SHP77 treated with DMSO at 0.1 percent for 48 hours (cell line): ENCODE measurements around the gene LYPD3.
A peak's percentile ranks its signal among the peaks of the same experiment; 100 is the strongest.
"Not testable (repeated sequence)": the region's sequence is repeated elsewhere in the genome, so short reads cannot be mapped to it uniquely, and the experiment has no call there.

Experiments
- DNase-seq: peaks from one replicate; lab custom pipeline; 2025; lab: John Stamatoyannopoulos, UW

The LYPD3 gene

DNA sequence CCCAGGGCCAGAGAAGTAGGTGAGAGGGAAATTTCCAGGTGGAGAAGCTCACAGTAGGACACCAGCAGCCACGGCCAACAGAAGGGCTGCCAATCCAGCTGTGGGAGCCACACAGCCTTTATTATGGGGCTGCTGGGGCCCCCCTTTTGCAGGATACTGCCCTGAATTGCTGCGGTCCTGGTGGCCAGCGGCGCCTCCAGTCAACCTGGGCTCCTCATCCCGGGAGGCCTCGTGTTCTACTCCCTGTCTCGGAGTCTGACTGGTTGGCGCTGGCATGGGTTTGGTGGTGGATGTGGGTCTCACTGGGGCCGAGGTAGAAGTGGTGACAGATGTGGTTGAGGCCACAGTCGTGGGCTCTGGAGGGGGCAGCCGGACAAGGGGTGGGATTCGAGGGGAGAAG, 4.1 kb downstream of the LYPD3 start:
- no peak for DNase-seq

DNA sequence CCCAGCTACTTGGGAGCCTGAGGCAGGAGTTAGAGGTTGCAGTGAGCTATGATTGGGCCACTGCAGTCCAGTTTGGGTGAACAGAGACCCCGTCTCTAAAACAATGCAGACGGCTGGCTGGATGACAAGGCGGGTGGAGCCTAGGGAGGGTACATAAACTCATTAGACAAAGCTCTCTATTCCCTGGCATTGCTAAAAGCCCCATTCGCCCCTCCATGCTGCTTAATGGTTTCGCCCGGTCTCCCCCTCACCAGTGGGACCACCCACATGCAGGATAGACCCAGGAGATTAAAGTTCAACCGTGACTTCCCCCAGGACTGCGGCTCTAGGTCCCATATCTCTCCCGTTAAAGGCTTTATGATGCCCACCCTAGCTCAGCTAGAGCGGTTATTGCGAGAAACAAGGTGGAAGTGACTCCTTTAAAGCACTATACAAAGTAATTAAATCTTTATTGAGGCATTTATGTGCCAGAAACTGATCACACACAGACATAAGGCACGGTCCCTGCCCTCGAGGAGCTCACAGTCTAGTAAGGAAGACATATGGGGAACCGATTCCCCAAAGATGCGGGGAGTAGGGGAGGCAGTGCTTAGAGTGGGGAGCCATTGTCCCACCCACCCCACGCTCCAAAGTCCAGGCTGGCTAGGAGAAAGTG, 4.9 kb downstream of the LYPD3 start:
- DNase-seq, result no peak

GRCh38 chr19:43457809-43458208, 7.6 kb downstream of the LYPD3 start:
- no peak for DNase-seq

- no peak for DNase-seq
Measured at GRCh38 chr19:43455321-43456113, 9.9 kb downstream of the LYPD3 start.

- DNase-seq, result no peak
Measured at GRCh38 chr19:43454031-43454430, 11.4 kb downstream of the LYPD3 start.

DNA sequence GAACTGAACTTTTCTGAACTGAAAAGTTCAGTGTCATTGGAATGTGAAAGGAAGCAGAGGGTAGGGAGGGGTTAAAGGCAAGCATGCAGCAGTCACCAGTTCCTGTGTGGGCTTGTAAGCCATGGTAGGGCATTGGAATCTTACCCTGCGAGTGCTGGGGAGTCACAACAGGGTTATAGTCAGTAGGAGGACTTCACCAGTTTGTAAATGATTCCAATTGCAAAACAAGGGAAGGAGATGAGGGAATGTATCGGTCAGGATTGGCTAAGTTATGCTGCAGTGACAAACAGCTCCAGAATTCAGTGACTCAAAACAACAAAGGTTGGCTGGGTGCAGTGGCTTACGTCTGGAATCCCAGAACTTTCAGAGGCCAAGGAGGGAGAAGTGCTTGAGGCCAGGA, 12.8 kb downstream of the LYPD3 start:
- DNase-seq, result no peak

- no peak for DNase-seq
Measured at GRCh38 chr19:43450545-43450997, 14.8 kb downstream of the LYPD3 start.

DNA sequence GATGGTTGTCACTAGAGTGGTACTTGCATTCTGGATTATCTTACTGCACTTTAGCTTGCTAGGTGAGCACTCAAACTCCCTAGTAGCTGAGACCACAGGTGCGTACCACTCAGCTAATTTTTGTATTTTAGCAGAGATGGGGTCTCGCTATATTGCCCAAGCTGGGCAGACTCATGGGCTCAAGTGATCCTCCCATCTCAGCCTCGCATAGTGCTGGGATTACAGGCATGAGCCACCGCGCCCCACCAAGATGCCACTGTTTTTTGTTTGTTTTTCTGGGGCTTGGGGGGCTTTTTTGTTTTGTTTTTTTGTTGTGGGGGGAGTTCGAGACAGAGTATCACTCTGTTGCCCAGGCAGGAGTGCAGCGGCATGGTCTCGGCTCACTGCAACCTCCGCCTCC, 17.8 kb downstream of the LYPD3 start:
- DNase-seq, result no peak

- DNase-seq, result peak; percentile 22
Measured at GRCh38 chr19:43446746-43447489, 18.5 kb downstream of the LYPD3 start.

DNA sequence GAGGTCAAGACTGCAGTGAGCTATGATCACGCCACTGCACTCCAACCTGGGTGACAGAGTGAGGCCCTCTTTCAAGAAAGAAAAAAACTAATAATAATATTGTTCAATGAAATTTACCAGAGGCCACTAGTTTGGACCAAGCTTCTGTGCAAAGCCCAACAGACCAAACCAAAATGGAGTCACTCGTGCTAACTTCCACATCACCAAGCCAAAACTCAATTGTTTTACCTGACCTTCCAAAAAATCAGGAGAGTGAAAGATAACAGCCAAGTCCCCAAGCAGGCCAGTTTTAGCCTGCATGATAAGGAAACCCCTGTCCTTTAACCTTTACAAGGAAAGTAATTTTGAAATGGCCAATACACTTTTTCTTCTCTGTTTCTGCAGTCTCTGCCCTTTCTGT, 20.0 kb downstream of the LYPD3 start:
- DNase-seq, result no peak

- DNase-seq, result no peak
Measured at GRCh38 chr19:43444531-43445287, 20.7 kb downstream of the LYPD3 start.

DNA sequence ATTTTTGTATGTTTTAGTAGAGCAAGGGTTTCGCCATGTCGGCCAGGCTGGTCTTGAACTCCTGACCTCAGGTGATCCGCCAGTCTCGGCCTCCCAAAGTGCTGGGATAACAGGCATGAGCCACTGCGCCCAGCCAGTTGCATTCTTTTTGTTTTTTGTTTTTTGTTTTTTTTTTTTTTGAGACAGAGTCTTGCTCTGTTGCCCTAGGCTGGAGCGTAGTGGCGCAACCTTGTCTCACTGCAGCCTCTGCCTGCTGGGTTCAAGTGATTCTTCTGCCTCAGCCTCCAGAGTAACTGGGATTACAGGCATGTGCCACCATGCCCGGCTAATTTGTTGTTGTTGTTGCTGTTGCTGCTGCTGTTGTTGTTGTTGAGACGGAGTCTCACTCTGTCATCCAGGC, 21.3 kb downstream of the LYPD3 start:
- not testable (repeated sequence) for DNase-seq

DNA sequence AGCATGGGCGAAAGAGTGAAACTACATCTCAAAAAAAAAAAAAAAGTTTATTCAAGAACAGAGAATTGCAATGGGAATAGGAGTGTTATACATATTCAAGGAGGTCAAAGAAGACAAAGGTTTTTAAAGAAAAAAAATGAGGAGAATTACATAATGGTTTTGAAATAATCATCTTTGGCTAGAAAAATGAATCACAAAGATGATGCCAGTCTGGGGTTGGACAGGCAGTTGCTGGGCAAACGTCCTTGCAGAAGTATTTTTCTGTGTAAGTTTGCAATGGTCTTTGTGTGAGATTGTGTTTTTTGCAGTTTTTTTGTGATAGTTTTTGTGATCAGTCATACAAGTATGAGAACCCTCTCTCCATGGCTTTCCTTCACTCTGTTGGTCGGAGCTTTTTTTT, 23.7 kb downstream of the LYPD3 start:
- no peak for DNase-seq

DNA sequence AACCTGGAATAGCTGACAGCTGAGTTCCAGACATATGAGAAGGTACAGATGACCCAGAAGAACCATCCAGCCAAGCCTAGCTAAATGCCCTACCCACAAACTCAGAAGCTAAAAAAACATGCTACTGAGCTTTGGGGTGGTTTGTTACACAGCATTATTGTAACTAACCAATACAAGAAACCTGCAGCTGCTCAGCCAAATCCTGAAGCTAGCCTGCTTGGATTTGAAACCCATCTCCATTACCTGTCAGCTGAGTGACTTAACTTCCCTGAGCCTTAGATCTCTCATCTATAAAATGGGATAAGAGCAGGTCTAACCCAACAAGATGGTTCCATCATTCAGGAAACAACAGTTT, 25.7 kb downstream of the LYPD3 start:
- no peak for DNase-seq

DNA sequence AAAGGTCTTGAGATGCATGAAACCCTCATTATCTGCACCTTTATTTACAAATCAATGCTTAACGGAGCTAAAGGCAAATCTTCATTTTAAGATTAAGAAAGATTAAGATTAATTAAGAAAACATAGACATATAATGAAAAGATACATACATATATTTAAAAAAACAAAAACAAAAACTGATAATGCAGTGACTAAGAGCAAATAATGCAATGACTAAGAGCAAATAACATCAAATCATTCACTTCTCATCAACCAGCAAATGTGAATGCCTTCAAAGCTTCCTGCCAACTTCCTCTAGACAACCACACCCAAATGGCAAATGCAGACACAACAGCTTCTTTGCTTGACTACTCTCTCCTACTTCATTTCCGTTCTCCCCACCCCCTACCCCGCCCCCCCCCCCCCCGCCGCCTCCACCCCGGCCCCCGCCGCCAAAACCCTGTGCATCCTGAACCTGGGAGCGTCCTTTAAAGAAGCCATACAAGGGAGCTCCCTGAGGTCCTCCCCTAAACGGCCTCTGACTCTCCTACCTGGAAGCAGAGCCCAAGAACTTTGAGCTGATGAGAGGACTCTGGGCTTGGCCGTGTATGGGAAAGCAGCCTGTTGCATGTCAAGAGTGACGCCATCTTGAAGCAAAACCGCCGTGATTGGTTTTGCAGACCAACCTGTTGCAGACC, 26.2 kb downstream of the LYPD3 start:
- no peak for DNase-seq

DNA sequence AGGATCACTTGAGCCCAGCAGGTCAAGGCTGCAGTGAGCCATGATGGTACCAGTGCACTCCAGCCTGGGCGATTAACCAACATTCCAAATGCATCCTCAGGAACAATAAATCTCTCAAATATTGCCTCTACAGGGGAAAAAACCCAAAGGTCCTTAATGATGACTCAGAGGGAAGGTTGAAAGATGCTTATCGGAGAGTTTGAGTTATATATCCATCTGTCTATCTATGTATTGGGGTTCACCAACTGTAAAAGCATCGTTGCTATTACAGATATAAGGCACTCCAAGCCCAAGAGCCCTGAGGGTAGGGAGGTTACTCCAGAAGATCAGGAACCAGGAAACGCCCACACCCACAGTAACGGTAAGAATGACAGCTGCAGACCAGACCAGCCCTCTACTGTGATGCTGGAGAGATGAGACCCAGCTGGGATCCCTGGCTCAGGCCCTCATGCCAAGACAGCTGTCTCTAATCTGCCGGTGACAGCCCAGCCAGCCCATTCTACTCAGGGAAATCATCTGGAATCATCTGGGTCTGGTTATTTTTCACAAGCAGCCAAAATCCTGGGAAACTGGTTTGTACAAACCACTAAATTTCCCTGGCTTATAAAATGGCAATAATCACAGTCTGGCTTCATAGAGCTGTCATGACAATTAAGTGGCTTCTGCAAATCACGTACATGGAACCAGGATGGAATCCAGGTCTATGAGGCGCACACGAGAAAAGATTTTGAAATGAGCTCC, 26.9 kb downstream of the LYPD3 start:
- DNase-seq, result no peak

DNA sequence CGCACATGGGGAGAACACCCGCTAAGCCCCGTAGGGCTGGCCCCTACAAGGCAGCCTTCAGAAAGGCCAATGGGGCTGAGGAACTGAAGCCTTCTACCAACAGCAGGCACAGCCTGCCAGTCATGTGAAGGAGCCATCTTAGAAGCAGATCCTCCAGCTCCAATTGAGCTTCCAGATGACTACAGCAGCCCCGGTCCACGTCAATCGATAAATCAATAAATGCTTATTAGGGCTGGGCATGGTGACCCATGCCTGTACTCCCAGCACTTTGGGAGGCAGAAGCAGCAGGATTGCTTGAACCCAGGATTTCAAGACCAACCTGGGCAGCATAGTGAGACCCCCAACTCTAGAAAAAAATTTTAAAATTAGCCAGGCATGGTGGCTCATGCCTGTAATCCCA, 27.7 kb downstream of the LYPD3 start:
- DNase-seq, result no peak

- not testable (repeated sequence) for DNase-seq
Measured at GRCh38 chr19:43437284-43437683, 28.1 kb downstream of the LYPD3 start.

- DNase-seq, result no peak
Measured at GRCh38 chr19:43435775-43436174, 29.6 kb downstream of the LYPD3 start.

GRCh38 chr19:43433689-43434088, 31.7 kb downstream of the LYPD3 start:
- DNase-seq, result no peak

DNA sequence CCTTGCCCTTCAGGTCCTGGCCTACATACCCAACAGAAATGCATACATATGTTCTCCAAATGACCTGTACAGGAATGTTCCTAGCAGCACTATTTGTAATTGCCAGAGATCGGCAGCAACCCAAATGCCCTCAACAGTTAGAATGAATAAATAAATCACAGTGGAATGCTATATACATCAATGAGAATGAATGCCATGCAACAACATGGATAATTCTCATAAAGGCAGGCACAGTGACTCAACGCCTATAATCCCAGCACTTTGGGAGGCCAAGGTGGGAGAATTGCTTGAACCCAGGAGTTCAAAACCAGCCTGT, 32.1 kb downstream of the LYPD3 start:
- DNase-seq, result no peak
